ENCODE measurements around the gene UQCR10.

- TF ChIP-seq CTCF (IDR thresholded peaks at IDR 0.05), result no peak
- no peak for TF ChIP-seq EP300 (IDR thresholded peaks at IDR 0.05; ENCODE audit: low read depth)
- no peak for TF ChIP-seq POLR2AphosphoS5 (IDR thresholded peaks at IDR 0.05)
- no peak for TF ChIP-seq POLR2A (IDR thresholded peaks at IDR 0.05)
These were observed 32.3 kb upstream of the UQCR10 start for GRCh38 chr22:29734838-29735237.

All from transverse colon (tissue), 4 donors.